Activated CD8-positive, alpha-beta memory T cell treated with anti-CD3 and anti-CD28 coated beads, Interleukin-2, amount 50 U/mL, for 1 hour (primary cell): Measurements from ENCODE around the gene SH3RF3.
"Not testable (repeated sequence)": the region's sequence is repeated elsewhere in the genome, so short reads cannot be mapped to it uniquely, and the experiment has no call there.

Experiments used
- DNase-seq: peaks from one replicate; pipeline ENCODE4 v3.0.0-alpha.2; 2020; ENCODE audit errors: extremely low read depth

SH3RF3 gene

GRCh38 chr2:109117780-109118179 lies 11.2 kb upstream of the SH3RF3 start:
- no peak for DNase-seq

GRCh38 chr2:109118321-109118720 lies 10.7 kb upstream of the SH3RF3 start:
- no peak for DNase-seq

GRCh38 chr2:109120166-109120565 lies 8.8 kb upstream of the SH3RF3 start:
- DNase-seq: no peak

GRCh38 chr2:109120686-109121085 lies 8.3 kb upstream of the SH3RF3 start:
- not testable (repeated sequence) for DNase-seq

GRCh38 chr2:109123586-109124201 lies 5.3 kb upstream of the SH3RF3 start:
- no peak for DNase-seq

- DNase-seq: no peak
These were observed 3.9 kb upstream of the SH3RF3 start for GRCh38 chr2:109124982-109125592.

- no peak for DNase-seq
These were observed 3.2 kb upstream of the SH3RF3 start for GRCh38 chr2:109125593-109126500.

GRCh38 chr2:109126501-109126860 lies 2.5 kb upstream of the SH3RF3 start:
- no peak for DNase-seq

- DNase-seq: no peak
These were observed 1.4 kb upstream of the SH3RF3 start for GRCh38 chr2:109127556-109127955.

GRCh38 chr2:109128048-109128615 lies 873 bp upstream of the SH3RF3 start:
- no peak for DNase-seq

- DNase-seq: no peak
These were observed 433 bp downstream of the SH3RF3 start for GRCh38 chr2:109129356-109129920.

- no peak for DNase-seq
These were observed 1.1 kb downstream of the SH3RF3 start for GRCh38 chr2:109129921-109130722.

- no peak for DNase-seq
These were observed 1.7 kb downstream of the SH3RF3 start for GRCh38 chr2:109130723-109130995.

GRCh38 chr2:109131777-109132176 lies 2.8 kb downstream of the SH3RF3 start:
- DNase-seq: no peak

- no peak for DNase-seq
These were observed 3.6 kb downstream of the SH3RF3 start for GRCh38 chr2:109132626-109133025.

- DNase-seq: no peak
These were observed 4.7 kb downstream of the SH3RF3 start for GRCh38 chr2:109133746-109134145.

- no peak for DNase-seq
These were observed 5.8 kb downstream of the SH3RF3 start for GRCh38 chr2:109134741-109135358.

- no peak for DNase-seq
These were observed 6.6 kb downstream of the SH3RF3 start for GRCh38 chr2:109135359-109136197.

- no peak for DNase-seq
These were observed 7.5 kb downstream of the SH3RF3 start for GRCh38 chr2:109136542-109136941.

GRCh38 chr2:109137616-109138015 lies 8.6 kb downstream of the SH3RF3 start:
- DNase-seq: no peak
